Measurements from ENCODE around the gene PRKAG3.

Gene PRKAG3

GRCh38 chr2:218814540-218815243, 16.9 kb downstream of the PRKAG3 start:
- no peak for DNase-seq (ENCODE audit: low spot score)

DNA sequence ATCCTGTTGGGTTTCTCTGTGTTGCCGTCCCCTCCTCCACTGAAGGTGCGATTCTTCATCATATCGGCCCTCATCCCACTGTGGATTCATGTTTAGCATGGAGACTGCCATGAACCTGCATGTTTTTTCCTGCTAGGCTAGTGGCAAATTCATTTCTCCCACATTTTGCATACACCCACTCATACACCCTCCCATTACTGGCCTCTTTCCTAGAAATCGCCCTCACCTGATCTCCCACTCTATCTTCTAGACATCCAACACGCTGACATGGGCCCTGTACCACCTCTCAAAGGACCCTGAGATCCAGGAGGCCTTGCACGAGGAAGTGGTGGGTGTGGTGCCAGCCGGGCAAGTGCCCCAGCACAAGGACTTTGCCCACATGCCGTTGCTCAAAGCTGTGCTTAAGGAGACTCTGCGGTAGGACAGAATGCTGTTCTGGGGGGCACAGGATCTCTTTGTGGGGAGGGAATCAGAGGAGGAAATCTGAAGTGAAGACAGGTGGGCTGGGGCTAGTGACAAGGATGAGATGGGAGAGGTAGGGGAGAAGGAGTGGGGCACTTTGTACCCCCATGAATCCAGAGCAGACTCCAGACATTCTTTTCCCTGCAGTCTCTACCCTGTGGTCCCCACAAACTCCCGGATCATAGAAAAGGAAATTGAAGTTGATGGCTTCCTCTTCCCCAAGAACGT, 17.7 kb downstream of the PRKAG3 start:
- DNase-seq (ENCODE audit: low spot score) = no peak

- DNase-seq (ENCODE audit: low spot score) = no peak
Measured at GRCh38 chr2:218812861-218813260, 18.7 kb downstream of the PRKAG3 start.

GRCh38 chr2:218812096-218812815, 19.3 kb downstream of the PRKAG3 start:
- DNase-seq (ENCODE audit: low spot score) = no peak

DNA sequence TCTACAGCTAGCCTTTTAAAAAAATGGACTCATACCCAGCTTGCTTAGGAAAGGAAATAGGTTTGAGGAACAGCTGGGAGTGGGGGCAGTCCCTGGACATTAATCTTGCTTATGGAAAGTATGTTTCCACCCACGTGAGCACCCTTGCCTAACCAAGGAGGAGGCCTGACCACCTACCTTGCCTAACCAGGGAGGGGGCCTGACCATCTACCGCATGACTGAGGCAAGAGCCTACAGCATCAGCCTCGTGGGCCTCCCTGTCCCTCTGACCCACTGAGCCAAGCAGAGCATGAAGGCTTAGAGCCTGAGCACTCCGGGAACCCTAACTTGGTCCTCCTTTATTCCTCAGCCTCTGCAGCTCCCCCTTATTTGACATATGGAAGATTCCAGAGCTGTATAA, 20.2 kb downstream of the PRKAG3 start:
- DNase-seq (ENCODE audit: low spot score) = no peak

GRCh38 chr2:218810256-218810655, 21.3 kb downstream of the PRKAG3 start:
- DNase-seq (ENCODE audit: low spot score) = no peak

- DNase-seq (ENCODE audit: low spot score) = no peak
Measured at GRCh38 chr2:218809515-218809914, 22.1 kb downstream of the PRKAG3 start.

GRCh38 chr2:218807626-218808025, 24.0 kb downstream of the PRKAG3 start:
- DNase-seq (ENCODE audit: low spot score) = no peak

GRCh38 chr2:218806346-218806978, 25.1 kb downstream of the PRKAG3 start:
- DNase-seq (ENCODE audit: low spot score) = no peak

GRCh38 chr2:218805627-218806026, 26.0 kb downstream of the PRKAG3 start:
- no peak for DNase-seq (ENCODE audit: low spot score)

DNA sequence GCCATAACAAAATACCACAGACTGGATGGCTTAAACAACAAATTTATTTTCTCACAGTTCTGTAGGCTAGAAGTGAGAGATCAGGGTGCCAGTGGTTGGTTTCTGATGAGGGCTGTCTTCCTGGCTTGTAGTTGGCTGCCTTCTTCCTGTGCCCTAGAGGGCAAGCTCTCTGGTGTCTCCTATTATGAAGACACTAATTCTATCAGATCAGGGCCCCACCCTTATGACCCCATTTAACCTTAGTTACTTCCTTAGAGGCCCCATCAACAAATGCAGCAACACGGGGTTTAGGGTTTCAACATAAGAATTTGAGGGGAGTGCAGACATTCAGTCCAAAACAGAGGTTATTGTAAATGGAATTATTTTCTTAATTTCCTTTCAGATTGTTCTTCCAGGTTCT, 26.8 kb downstream of the PRKAG3 start:
- DNase-seq (ENCODE audit: low spot score) = no peak

DNA sequence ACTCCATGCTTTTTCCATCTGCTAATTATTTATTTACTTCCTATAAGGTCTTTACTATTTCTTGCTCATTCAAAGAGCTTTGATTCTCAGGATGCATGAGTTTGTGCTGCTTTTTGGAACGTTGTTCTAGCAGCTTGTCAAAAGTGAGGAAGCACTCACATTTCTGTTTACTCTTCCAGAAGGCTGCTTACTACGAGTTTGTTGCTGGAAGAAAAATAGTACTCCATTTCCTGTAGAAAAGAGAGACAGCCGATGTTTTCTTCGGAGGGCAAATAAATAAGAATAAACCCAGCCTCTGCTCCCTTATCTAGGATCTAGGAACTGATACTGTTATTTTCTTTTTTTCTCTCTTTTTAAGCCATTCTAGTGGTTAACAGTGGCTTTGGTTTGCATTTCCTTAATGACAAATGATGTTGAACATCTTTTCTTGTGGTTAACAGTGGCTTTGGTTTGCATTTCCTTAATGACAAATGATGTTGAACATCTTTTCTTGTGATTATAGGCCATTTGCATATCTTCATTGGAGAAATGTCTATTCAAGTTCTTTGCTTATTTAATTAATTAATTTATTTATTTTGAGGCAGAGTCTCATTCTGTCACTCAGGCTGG, 29.1 kb downstream of the PRKAG3 start:
- DNase-seq (ENCODE audit: low spot score) = no peak

- no peak for DNase-seq (ENCODE audit: low spot score)
Measured at GRCh38 chr2:218799990-218800389, 31.6 kb downstream of the PRKAG3 start.

DNA sequence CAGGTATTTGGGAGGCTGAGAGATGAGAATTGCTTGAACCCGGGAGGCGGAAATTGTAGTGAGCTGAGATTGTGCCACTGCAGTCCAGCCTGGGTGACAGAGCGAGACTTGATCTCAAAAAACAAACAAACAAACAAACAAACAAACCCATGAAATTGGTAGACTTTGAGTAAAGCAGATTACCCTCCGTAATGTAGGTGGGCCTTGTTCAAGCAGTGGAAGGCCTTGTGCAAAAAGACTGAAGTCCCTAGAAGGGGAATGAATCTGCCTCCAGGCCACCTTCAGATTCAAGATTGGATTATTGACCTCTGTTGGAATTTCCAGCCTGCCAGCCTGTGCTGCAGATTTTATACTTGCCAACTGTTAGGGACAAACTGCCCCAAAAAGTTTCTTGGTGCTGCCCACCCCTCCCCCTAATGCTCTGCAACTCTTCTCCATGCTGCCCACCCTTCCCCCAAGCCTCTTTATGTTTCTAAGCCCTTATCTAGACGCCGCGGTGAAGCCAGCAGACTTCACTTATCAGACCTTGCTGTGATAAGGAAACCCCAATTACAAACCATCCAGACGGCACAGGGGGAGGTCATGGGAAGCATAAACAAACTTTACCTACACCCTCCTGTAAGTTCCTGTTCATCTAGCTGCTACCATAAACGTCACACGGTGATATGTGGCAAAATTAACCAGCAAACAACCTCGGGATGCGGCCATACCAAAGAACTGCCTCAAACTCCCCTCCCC, 32.7 kb downstream of the PRKAG3 start:
- no peak for DNase-seq (ENCODE audit: low spot score)

DNA sequence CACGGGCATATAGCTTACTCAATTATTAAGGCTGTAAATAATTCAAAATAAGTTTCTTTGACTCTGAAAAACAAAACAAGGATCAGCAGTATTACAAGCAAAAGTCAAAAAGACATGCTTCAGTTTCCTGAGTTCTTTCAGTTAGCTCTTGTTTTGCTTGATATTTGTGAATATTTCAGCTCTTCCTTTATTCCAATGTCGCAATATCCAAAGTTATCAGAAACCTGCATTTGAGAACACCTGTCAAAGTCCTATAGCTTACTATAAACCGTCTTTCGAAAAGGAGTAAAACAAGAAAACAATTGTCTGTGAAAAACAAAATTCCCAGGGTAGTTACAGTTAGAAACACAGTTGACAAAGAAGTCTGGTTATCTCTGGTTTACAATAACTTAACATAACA, 34.9 kb downstream of the PRKAG3 start:
- DNase-seq (ENCODE audit: low spot score) = no peak

- no peak for DNase-seq (ENCODE audit: low spot score)
Measured at GRCh38 chr2:218792433-218792832, 39.2 kb downstream of the PRKAG3 start.

DNA sequence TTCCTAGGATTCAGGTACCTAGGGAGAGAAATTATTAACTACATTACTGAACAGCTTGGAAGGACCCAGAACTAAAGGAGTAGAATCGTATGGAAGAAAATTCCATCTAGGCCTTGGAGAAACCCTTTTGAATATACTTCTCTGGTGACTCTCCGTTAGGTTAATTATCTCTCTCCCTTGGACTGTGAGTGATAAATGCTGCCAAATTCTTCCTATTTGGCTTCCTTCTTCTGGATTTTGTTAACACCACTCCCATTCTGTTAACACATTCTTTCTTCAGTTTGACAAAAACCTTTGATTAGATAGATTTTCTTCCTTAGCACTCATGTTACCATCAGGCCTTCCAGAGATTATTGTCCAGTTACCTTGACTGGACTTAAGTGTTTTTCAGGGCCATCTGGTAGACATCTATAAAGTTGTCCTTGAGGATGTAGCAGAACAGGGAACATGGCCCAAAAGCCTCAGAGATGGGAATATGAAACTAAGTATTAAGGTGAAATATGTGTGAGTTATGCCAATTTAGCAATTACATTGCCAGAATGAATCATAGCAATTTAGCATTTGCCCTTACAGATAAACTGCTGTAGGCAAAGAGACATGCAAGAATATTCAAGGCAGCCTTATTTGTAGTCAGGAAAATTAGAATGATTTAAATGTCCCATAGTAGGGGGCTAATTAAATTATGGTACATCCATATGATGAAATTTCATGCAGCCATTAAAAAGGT, 42.9 kb downstream of the PRKAG3 start:
- no peak for DNase-seq (ENCODE audit: low spot score)

DNA sequence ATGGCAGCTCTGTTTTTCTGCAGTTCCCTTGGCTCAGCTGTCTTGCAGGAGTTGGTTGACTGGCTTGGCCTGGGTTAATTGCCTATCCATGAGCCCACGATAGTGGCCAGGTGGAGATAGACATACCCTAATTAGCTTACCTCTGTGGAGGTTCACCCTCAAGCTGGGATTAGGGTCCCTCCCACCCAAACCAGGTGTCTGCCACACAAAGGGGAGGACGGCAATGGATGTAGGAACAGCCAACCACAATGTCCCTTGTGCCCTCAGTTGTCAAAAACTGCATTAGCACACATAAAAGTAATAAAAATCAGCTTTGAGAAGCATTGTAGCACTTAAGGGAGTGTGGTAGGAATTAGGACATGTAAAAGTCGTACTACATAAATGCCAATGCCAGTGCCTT, 45.5 kb downstream of the PRKAG3 start:
- DNase-seq (ENCODE audit: low spot score) = no peak

DNA sequence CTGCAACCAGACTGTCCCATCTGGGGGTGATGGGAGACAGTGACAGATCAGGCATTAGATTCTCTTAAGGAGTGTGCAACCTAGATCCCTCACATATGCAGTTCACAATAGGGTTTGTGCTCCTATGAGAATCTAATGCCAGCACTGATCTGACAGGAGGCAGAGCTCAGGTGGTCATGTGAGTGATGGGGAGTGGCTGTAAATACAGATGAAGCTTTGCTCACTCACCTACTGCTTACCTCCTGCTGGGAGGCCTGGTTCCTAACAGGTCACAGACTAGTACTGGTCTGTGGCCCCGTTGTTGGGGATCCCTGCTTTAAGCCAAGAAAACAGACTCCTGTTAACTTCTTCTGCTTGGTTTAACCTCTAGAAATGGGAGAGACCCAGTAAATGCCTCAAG, 46.5 kb downstream of the PRKAG3 start:
- no peak for DNase-seq (ENCODE audit: low spot score)

DNA sequence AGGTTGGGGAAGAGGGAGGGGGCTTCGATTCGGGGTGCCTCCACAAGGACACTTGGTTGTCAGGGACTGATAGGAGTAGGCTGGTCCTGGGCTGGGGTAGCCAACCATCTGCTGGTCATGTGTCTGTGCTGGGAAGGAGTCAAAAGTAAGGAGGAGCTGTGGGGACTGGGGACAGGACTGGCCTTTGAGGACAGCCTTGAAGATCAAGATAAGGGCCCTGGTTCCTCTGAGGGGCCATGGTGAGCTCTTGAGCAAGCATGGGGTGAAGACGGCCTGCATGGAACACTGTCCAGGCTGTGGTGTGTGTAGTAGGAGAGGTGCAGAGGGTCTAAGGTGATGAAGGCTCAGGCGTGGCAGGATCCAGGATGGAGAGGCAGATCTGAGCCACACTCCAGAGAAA, 47.9 kb downstream of the PRKAG3 start:
- DNase-seq (ENCODE audit: low spot score) = no peak

GRCh38 chr2:218782528-218782844, 49.1 kb downstream of the PRKAG3 start:
- no peak for DNase-seq (ENCODE audit: low spot score)

Data from iPS-NIHi11 (cell line).